ENCODE results near the gene GTF2H1.
A peak's percentile ranks its signal among the peaks of the same experiment; 100 is the strongest.

GRCh38 chr11:18395735-18396504 is 73.6 kb downstream of the GTF2H1 start:
- TF ChIP-seq CTCF (IDR thresholded peaks at IDR 0.05) (no peak), POLR2A (IDR thresholded peaks at IDR 0.05) (peak; percentile 89), POLR2AphosphoS5 (IDR thresholded peaks at IDR 0.05) (peak; percentile 91 to 96 (median 92))

Measured in transverse colon (tissue), 4 donors.